Measurements from ENCODE around the gene HYI. TPM values are rescaled to one million over a fixed set of nuclear protein-coding genes. Genes with fewer than 3 reads are reported as not detected.

Gene HYI
- polyA plus RNA-seq, 1 of the 3 experiments (the other 2 are of a cell fraction): 11.1 TPM

DNA sequence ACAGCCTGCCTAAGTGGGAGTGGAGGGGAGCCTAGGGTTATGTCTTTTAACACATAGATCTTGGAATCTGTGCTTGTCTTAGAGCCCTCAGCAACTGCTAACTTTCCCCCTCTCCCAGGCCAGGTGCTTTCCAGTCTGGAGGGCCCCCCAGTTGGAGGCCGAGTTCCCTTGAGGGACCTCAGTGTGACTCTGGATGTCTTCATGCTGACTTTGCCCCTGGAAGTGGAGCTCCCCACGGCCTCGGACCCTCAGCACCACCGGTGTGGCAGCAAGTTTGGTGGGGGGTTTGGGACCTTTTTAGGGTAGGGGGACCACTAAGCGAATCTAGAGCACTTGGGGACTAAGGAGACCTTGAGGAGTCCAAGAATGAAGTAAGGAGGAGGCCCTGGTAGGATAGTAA lies 22.9 kb downstream of the HYI start:
- no peak overlapping the region for H3K9ac ChIP-seq
- TF ChIP-seq, protein P1, sequence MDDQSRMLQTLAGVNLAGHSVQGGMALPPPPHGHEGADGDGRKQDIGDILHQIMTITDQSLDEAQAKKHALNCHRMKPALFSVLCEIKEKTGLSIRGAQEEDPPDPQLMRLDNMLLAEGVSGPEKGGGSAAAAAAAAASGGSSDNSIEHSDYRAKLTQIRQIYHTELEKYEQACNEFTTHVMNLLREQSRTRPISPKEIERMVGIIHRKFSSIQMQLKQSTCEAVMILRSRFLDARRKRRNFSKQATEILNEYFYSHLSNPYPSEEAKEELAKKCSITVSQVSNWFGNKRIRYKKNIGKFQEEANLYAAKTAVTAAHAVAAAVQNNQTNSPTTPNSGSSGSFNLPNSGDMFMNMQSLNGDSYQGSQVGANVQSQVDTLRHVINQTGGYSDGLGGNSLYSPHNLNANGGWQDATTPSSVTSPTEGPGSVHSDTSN (IDR thresholded peaks at IDR 0.05): no peak
- TF ChIP-seq MXI1 (IDR thresholded peaks at IDR 0.05; ENCODE audit: low read depth, low read length) (no peak), EP300 (IDR thresholded peaks at IDR 0.05; ENCODE audit: borderline replicate concordance in 1 of 2, low read depth in 1 of 2, low read length in 1 of 2) (no peak)
- no peak overlapping the region for H3K4me3 ChIP-seq (ENCODE audit: low read depth in 2 of 2, low read length in 1 of 2)
- H4K20me1 ChIP-seq (ENCODE audit: insufficient read depth): no peaks in the 10 kb centered on the region
- H2AFZ ChIP-seq (ENCODE audit: low read depth): no peak overlapping the region
- no peak overlapping the region for H3K4me2 ChIP-seq
- POLR2A ChIA-PET: no interaction called here
- H3K27me3 ChIP-seq (ENCODE audit: insufficient read depth): no peaks in the 10 kb centered on the region
- no peak overlapping the region for H3K27ac ChIP-seq (ENCODE audit: low read depth in 2 of 2, low read length in 1 of 2)
- no peaks in the 10 kb centered on the region for H3K79me2 ChIP-seq (ENCODE audit: insufficient read depth)
- DNase-seq: no peak
- 100% methylated on average over 1 of the region's 5 CpGs for WGBS (ENCODE audit: low lambda C conversion rate)
- H3K4me1 ChIP-seq (ENCODE audit: control insufficient read depth in 1 of 2, insufficient read depth in 2 of 2, low read depth in 1 of 2, low read length in 1 of 2): no peaks in the 10 kb centered on the region
- H3K9me2 ChIP-seq: no peaks in the 10 kb centered on the region
- CTCF ChIA-PET: interaction anchor here (1.9 kb wide), 1 partner anchor 204 kb away, joined by 4 read pairs; no protein-coding TSS in a partner anchor
- H3F3A ChIP-seq (replicated peaks; ENCODE audit: insufficient read depth): no peaks in the 10 kb centered on the region
- peaks cover 28 to 89% of the 10 kb centered on the region in 2 experiments for H3K36me3 ChIP-seq (replicated peaks in 1 of 2; ENCODE audit: control insufficient read depth in 1 of 2, insufficient read depth in 2 of 2, low read length in 1 of 2)
- H3K9me3 ChIP-seq: no peaks in the 10 kb centered on the region

DNA sequence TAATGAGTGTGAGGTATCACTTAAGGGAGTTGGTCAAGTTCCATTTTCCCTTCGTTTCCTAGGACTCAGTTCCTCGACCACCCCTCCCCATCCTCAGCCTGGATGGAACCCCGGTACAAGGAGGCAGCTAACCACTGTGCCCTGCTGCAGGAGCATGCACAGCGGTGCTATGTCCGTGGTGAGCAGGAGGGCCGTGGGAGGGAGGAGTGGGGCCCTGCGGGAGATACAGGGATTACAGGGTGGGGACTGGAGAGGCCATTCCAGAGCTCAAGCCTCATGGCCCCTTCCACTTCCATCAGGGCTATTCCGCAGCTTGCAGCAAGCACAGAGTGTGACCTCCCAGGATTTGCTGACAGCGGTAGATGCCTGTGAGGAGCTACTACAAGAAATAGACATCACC lies 25.8 kb downstream of the HYI start:
- no peak for DNase-seq
- TF ChIP-seq CHD2 (IDR thresholded peaks at IDR 0.05; ENCODE audit: low read length, partially characterized antibody) (no peak), SIN3A (IDR thresholded peaks at IDR 0.05; ENCODE audit: borderline replicate concordance, low read depth, low read length) (no peak), FOSL2 (IDR thresholded peaks at IDR 0.05; ENCODE audit: borderline replicate concordance, low read depth) (no peak), RXRA (IDR thresholded peaks at IDR 0.05; ENCODE audit: borderline replicate concordance, low read depth) (no peak)
- TF ChIP-seq, protein P2, sequence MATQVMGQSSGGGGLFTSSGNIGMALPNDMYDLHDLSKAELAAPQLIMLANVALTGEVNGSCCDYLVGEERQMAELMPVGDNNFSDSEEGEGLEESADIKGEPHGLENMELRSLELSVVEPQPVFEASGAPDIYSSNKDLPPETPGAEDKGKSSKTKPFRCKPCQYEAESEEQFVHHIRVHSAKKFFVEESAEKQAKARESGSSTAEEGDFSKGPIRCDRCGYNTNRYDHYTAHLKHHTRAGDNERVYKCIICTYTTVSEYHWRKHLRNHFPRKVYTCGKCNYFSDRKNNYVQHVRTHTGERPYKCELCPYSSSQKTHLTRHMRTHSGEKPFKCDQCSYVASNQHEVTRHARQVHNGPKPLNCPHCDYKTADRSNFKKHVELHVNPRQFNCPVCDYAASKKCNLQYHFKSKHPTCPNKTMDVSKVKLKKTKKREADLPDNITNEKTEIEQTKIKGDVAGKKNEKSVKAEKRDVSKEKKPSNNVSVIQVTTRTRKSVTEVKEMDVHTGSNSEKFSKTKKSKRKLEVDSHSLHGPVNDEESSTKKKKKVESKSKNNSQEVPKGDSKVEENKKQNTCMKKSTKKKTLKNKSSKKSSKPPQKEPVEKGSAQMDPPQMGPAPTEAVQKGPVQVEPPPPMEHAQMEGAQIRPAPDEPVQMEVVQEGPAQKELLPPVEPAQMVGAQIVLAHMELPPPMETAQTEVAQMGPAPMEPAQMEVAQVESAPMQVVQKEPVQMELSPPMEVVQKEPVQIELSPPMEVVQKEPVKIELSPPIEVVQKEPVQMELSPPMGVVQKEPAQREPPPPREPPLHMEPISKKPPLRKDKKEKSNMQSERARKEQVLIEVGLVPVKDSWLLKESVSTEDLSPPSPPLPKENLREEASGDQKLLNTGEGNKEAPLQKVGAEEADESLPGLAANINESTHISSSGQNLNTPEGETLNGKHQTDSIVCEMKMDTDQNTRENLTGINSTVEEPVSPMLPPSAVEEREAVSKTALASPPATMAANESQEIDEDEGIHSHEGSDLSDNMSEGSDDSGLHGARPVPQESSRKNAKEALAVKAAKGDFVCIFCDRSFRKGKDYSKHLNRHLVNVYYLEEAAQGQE (IDR thresholded peaks at IDR 0.05; ENCODE audit: low read depth, low read length): no peak
- Histone ChIP-seq H3K79me2 (ENCODE audit: insufficient read depth) (no peaks in the 10 kb centered on the region), H3K27me3 (ENCODE audit: insufficient read depth) (no peaks in the 10 kb centered on the region), H3K4me1 (ENCODE audit: control insufficient read depth in 1 of 2, insufficient read depth in 2 of 2, low read depth in 1 of 2, low read length in 1 of 2) (no peaks in the 10 kb centered on the region), H3F3A (replicated peaks; ENCODE audit: insufficient read depth) (no peaks in the 10 kb centered on the region), H4K20me1 (ENCODE audit: insufficient read depth) (no peaks in the 10 kb centered on the region), H3K4me3 (ENCODE audit: low read depth in 2 of 2, low read length in 1 of 2) (no peak overlapping the region), H2AFZ (ENCODE audit: low read depth) (no peak overlapping the region), H3K9me3 (no peaks in the 10 kb centered on the region), H3K9me2 (no peaks in the 10 kb centered on the region), H3K4me2 (no peak overlapping the region), H3K36me3 (replicated peaks in 1 of 2; ENCODE audit: control insufficient read depth in 1 of 2, insufficient read depth in 2 of 2, low read length in 1 of 2) (peaks cover 23 to 86% of the 10 kb centered on the region in 2 experiments), H3K27ac (ENCODE audit: low read depth in 2 of 2, low read length in 1 of 2) (no peak overlapping the region), H3K9ac (no peak overlapping the region)
- CTCF ChIA-PET: interaction anchor here (1.6 kb wide), 1 partner anchor 13 kb away, joined by 8 read pairs; no protein-coding TSS in a partner anchor
- POLR2A ChIA-PET: no interaction called here
- WGBS (ENCODE audit: low lambda C conversion rate): 95% methylated on average over 3 of the region's 9 CpGs

All from SK-N-SH (cell line).